ENCODE measurements around the gene OR6T1. TPM values are rescaled to one million over a fixed set of nuclear protein-coding genes. Genes with fewer than 3 reads are reported as not detected.

Gene OR6T1
- total RNA-seq, 4 donors from 2014 or later, result not detected

DNA sequence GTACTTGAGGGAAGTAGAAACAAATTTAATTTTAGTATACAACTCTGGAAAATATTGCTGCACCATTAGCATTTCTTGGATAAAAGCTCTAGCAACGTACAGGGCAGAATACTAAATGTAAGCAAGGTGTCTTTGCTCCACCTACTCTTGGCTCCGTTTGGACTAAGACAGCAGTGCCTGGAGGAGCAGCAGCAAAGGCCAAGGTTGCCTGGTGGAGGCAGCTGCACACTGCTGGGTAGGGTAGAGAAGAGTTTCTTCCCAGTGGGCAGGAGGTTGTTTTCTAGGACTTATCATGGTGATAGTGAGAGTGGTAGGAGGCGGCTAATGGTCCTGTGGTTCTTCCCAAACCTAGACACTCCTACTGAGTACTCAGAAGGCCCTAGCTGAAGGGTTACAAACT is 43.8 kb downstream of the OR6T1 start:
- intact Hi-C loops (cut with DNase I; ENCODE audit: low total_unique reads), result no loop called here
- Histone ChIP-seq H3K36me3 (no peaks in the 10 kb centered on the region), H3K9me3 (no peaks in the 10 kb centered on the region), H3K27ac (no peak overlapping the region), H3K4me3 (no peak overlapping the region), H3K27me3 (no peaks in the 10 kb centered on the region), H3K4me1 (no peaks in the 10 kb centered on the region)
- ATAC-seq (no peak), DNase-seq (no peak)
- TF ChIP-seq POLR2A (IDR thresholded peaks at IDR 0.05), result no peak
- TF ChIP-seq, protein P1, sequence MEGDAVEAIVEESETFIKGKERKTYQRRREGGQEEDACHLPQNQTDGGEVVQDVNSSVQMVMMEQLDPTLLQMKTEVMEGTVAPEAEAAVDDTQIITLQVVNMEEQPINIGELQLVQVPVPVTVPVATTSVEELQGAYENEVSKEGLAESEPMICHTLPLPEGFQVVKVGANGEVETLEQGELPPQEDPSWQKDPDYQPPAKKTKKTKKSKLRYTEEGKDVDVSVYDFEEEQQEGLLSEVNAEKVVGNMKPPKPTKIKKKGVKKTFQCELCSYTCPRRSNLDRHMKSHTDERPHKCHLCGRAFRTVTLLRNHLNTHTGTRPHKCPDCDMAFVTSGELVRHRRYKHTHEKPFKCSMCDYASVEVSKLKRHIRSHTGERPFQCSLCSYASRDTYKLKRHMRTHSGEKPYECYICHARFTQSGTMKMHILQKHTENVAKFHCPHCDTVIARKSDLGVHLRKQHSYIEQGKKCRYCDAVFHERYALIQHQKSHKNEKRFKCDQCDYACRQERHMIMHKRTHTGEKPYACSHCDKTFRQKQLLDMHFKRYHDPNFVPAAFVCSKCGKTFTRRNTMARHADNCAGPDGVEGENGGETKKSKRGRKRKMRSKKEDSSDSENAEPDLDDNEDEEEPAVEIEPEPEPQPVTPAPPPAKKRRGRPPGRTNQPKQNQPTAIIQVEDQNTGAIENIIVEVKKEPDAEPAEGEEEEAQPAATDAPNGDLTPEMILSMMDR (IDR thresholded peaks at IDR 0.05 in 4 of 5, conservative IDR thresholded peaks at IDR 0.05 in 1 of 5), result no peak
- in situ Hi-C loops (cut with MboI; ENCODE audit: low sequenced_read_pairs in 4 of 4), result no loop called here

Other genes with a start within 250 kb of the OR6T1 start
- 10 to 100 TPM in 1 of 4 donors, 1 to 10 TPM in 3; 3.9 to 11.4 (median 5.3) TPM for gene ZNF202, start 202.2 kb downstream of the OR6T1 start, total RNA-seq
- not detected for gene OR6X1, start 189.3 kb downstream of the OR6T1 start, total RNA-seq
- not detected for gene OR6M1, start 137.5 kb downstream of the OR6T1 start, total RNA-seq
- gene TMEM225, start 58.2 kb downstream of the OR6T1 start, total RNA-seq, result not detected
- not detected for gene OR8D4, start 41.7 kb downstream of the OR6T1 start, total RNA-seq
- not detected for gene OR4D5, start 4.2 kb downstream of the OR6T1 start, total RNA-seq
- gene OR10S1, start 33.9 kb upstream of the OR6T1 start, total RNA-seq, result not detected
- not detected for gene OR10G6, start 51.3 kb upstream of the OR6T1 start, total RNA-seq
- gene OR10G4, start 69.2 kb upstream of the OR6T1 start, total RNA-seq, result not detected
- not detected for gene OR10G9, start 79.2 kb upstream of the OR6T1 start, total RNA-seq
- gene OR10G8, start 83.0 kb upstream of the OR6T1 start, total RNA-seq, result not detected
- not detected for gene OR10G7, start 97.5 kb upstream of the OR6T1 start, total RNA-seq
- 1 to 10 TPM; 1.6 to 2.5 (median 2.1) TPM for gene VWA5A, start 171.6 kb upstream of the OR6T1 start, total RNA-seq
- not detected for gene OR10D3, start 239.5 kb upstream of the OR6T1 start, total RNA-seq